ENCODE results near the gene GPC1. TPM values are rescaled to one million over a fixed set of nuclear protein-coding genes. Genes with fewer than 3 reads are reported as not detected.

GPC1 gene
- total and polyA plus RNA-seq, 2 of the 13 experiments (the other 11 are each of a cell fraction or from before 2014, with no cell fraction given), result 4.0 to 5.5 TPM

DNA sequence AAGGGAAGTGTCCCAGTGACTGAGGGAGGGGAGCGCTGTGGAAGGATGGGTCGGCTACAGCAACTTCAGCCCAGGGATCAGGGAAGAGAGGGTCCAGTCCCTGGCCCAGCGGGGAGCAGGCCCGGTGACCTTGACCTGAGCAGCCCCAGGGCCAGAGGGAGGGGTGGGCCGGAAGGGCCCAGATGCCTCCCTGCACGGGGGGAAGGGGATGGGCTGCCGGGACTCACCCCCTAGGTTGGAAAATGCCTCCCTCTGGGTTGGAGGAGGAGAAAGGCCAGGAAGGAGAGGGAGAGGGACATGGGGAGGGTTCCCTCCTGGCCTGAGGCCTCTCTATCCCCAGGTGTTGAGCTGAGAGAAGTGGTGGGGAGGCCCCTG lies 19.8 kb downstream of the GPC1 start (continued):
- TF ChIP-seq FOXK1 (CRISPR knock-in tag; IDR thresholded peaks at IDR 0.05; ENCODE audit: borderline replicate concordance, low read depth), result no peak
- no peak for TF ChIP-seq AKAP8 (CRISPR knock-in tag; IDR thresholded peaks at IDR 0.05)
- TF ChIP-seq RCOR2 (CRISPR knock-in tag; IDR thresholded peaks at IDR 0.05), result no peak
- no peak for TF ChIP-seq NCOA1 (CRISPR knock-in tag; IDR thresholded peaks at IDR 0.05)
- peak; percentile 36 for TF ChIP-seq NR2C2 (CRISPR knock-in tag; IDR thresholded peaks at IDR 0.05; ENCODE audit: borderline replicate concordance)
- TF ChIP-seq RFXAP (CRISPR knock-in tag; IDR thresholded peaks at IDR 0.05; ENCODE audit: borderline replicate concordance), result no peak
- TF ChIP-seq ZNF12 (CRISPR knock-in tag; IDR thresholded peaks at IDR 0.05), result no peak
- no peak for TF ChIP-seq GTF2F1 (IDR thresholded peaks at IDR 0.05; ENCODE audit: low read length)
- no peak for TF ChIP-seq MED8 (CRISPR knock-in tag; IDR thresholded peaks at IDR 0.05; ENCODE audit: insufficient replicate concordance)
- TF ChIP-seq, protein P1, sequence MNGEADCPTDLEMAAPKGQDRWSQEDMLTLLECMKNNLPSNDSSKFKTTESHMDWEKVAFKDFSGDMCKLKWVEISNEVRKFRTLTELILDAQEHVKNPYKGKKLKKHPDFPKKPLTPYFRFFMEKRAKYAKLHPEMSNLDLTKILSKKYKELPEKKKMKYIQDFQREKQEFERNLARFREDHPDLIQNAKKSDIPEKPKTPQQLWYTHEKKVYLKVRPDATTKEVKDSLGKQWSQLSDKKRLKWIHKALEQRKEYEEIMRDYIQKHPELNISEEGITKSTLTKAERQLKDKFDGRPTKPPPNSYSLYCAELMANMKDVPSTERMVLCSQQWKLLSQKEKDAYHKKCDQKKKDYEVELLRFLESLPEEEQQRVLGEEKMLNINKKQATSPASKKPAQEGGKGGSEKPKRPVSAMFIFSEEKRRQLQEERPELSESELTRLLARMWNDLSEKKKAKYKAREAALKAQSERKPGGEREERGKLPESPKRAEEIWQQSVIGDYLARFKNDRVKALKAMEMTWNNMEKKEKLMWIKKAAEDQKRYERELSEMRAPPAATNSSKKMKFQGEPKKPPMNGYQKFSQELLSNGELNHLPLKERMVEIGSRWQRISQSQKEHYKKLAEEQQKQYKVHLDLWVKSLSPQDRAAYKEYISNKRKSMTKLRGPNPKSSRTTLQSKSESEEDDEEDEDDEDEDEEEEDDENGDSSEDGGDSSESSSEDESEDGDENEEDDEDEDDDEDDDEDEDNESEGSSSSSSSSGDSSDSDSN (CRISPR knock-in tag; IDR thresholded peaks at IDR 0.05), result no peak
- no peak for TF ChIP-seq CCDC6 (CRISPR knock-in tag; IDR thresholded peaks at IDR 0.05)
- no peak for TF ChIP-seq ZNF556 (CRISPR knock-in tag; IDR thresholded peaks at IDR 0.05; ENCODE audit: borderline replicate concordance)
- no peak for TF ChIP-seq SIX1 (CRISPR knock-in tag; IDR thresholded peaks at IDR 0.05; ENCODE audit: borderline replicate concordance)
- TF ChIP-seq ZNF790 (CRISPR knock-in tag; IDR thresholded peaks at IDR 0.05; ENCODE audit: borderline replicate concordance), result no peak
- no peak for TF ChIP-seq ZNF205 (CRISPR knock-in tag; IDR thresholded peaks at IDR 0.05)
- TF ChIP-seq, protein P2, sequence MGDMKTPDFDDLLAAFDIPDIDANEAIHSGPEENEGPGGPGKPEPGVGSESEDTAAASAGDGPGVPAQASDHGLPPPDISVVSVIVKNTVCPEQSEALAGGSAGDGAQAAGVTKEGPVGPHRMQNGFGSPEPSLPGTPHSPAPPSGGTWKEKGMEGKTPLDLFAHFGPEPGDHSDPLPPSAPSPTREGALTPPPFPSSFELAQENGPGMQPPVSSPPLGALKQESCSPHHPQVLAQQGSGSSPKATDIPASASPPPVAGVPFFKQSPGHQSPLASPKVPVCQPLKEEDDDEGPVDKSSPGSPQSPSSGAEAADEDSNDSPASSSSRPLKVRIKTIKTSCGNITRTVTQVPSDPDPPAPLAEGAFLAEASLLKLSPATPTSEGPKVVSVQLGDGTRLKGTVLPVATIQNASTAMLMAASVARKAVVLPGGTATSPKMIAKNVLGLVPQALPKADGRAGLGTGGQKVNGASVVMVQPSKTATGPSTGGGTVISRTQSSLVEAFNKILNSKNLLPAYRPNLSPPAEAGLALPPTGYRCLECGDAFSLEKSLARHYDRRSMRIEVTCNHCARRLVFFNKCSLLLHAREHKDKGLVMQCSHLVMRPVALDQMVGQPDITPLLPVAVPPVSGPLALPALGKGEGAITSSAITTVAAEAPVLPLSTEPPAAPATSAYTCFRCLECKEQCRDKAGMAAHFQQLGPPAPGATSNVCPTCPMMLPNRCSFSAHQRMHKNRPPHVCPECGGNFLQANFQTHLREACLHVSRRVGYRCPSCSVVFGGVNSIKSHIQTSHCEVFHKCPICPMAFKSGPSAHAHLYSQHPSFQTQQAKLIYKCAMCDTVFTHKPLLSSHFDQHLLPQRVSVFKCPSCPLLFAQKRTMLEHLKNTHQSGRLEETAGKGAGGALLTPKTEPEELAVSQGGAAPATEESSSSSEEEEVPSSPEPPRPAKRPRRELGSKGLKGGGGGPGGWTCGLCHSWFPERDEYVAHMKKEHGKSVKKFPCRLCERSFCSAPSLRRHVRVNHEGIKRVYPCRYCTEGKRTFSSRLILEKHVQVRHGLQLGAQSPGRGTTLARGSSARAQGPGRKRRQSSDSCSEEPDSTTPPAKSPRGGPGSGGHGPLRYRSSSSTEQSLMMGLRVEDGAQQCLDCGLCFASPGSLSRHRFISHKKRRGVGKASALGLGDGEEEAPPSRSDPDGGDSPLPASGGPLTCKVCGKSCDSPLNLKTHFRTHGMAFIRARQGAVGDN (CRISPR knock-in tag; IDR thresholded peaks at IDR 0.05), result no peak
- TF ChIP-seq ZNF747 (CRISPR knock-in tag; IDR thresholded peaks at IDR 0.05; ENCODE audit: borderline replicate concordance), result no peak
- TF ChIP-seq, protein P3, sequence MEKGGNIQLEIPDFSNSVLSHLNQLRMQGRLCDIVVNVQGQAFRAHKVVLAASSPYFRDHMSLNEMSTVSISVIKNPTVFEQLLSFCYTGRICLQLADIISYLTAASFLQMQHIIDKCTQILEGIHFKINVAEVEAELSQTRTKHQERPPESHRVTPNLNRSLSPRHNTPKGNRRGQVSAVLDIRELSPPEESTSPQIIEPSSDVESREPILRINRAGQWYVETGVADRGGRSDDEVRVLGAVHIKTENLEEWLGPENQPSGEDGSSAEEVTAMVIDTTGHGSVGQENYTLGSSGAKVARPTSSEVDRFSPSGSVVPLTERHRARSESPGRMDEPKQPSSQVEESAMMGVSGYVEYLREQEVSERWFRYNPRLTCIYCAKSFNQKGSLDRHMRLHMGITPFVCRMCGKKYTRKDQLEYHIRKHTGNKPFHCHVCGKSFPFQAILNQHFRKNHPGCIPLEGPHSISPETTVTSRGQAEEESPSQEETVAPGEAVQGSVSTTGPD (CRISPR knock-in tag; IDR thresholded peaks at IDR 0.05), result no peak
- TF ChIP-seq RARA (CRISPR knock-in tag; IDR thresholded peaks at IDR 0.05), result peak; percentile 48
- no peak for TF ChIP-seq ZNF572 (CRISPR knock-in tag; IDR thresholded peaks at IDR 0.05)
- TF ChIP-seq, protein P4, sequence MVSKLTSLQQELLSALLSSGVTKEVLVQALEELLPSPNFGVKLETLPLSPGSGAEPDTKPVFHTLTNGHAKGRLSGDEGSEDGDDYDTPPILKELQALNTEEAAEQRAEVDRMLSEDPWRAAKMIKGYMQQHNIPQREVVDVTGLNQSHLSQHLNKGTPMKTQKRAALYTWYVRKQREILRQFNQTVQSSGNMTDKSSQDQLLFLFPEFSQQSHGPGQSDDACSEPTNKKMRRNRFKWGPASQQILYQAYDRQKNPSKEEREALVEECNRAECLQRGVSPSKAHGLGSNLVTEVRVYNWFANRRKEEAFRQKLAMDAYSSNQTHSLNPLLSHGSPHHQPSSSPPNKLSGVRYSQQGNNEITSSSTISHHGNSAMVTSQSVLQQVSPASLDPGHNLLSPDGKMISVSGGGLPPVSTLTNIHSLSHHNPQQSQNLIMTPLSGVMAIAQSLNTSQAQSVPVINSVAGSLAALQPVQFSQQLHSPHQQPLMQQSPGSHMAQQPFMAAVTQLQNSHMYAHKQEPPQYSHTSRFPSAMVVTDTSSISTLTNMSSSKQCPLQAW (CRISPR knock-in tag; IDR thresholded peaks at IDR 0.05), result no peak
